Keratinocyte (primary cell): Measurements from ENCODE around the gene TTC28. TPM values are rescaled to one million over a fixed set of nuclear protein-coding genes. Genes with fewer than 3 reads are reported as not detected.

ENCODE experiments used
- DNase-seq: peaks from one replicate; pipeline ENCODE4 v3.0.0-alpha.2; 2011; ENCODE audit warnings: low read depth, missing footprints, low spot score
- FAIRE-seq: peaks from 2 replicates; lab custom pipeline; 2011; peaks lifted over from hg19 to GRCh38; lab: Jason Lieb, UNC
- H2AFZ ChIP-seq: 2 replicates; pipeline ENCODE4 v1.6.0; 2012; ENCODE audit warnings: low read length, control low read depth, inconsistent platforms; ENCODE audit not compliant: control insufficient read depth
- H3K27ac ChIP-seq: 2 replicates; pipeline ENCODE4 v1.5.1; 2011; ENCODE audit warnings: low read length; ENCODE audit not compliant: control insufficient read depth, insufficient read depth
- H3K27me3 ChIP-seq: 3 replicates; pipeline ENCODE4 v1.6.0; 2011; ENCODE audit warnings: low read length; ENCODE audit not compliant: control insufficient read depth, insufficient read depth; ENCODE audit errors: extremely low read depth
- H3K36me3 ChIP-seq, 2 experiments: 2 replicates in 1 of 2; 3 replicates in 1 of 2; pipeline ENCODE4 v1.5.1; 2011; ENCODE audit warnings: low read length in 2 of 2, mild to moderate bottlenecking in 1 of 2; ENCODE audit not compliant: control insufficient read depth in 2 of 2, insufficient read depth in 2 of 2; ENCODE audit errors: extremely low read depth in 1 of 2
- H3K4me1 ChIP-seq: 3 replicates; pipeline ENCODE4 v1.5.1; 2011; ENCODE audit warnings: low read length; ENCODE audit not compliant: control insufficient read depth, insufficient read depth; ENCODE audit errors: extremely low read depth
- H3K4me2 ChIP-seq: 3 replicates; pipeline ENCODE4 v1.6.0; 2011; ENCODE audit warnings: low read depth, low read length; ENCODE audit not compliant: control insufficient read depth, insufficient read depth; ENCODE audit errors: extremely low read depth
- H3K4me3 ChIP-seq, 3 experiments: fragments of 200-600 bp in 1 of 3; sonication (generic) in 1 of 3; 2 replicates in 2 of 3; 3 replicates in 1 of 3; pipeline ENCODE4 v1.5.1; 2011 to 2016; ENCODE audit warnings: low read length in 3 of 3, mild to moderate bottlenecking in 3 of 3, control low read depth in 2 of 3, inconsistent platforms in 1 of 3, low read depth in 1 of 3, mixed read lengths in 1 of 3, mixed run types in 1 of 3, moderate library complexity in 1 of 3; ENCODE audit not compliant: control insufficient read depth in 2 of 3, insufficient read depth in 2 of 3; ENCODE audit errors: extremely low read depth in 1 of 3
- H3K79me2 ChIP-seq: 2 replicates; pipeline ENCODE4 v1.6.0; 2012; ENCODE audit warnings: low read length; ENCODE audit not compliant: control insufficient read depth, insufficient read depth
- H3K9ac ChIP-seq: 3 replicates; pipeline ENCODE4 v1.6.0; 2011; ENCODE audit warnings: low read length; ENCODE audit not compliant: control insufficient read depth, insufficient read depth; ENCODE audit errors: extremely low read depth
- H3K9me1 ChIP-seq: 3 replicates; pipeline ENCODE4 v1.6.0; 2011; ENCODE audit warnings: low read length; ENCODE audit not compliant: control insufficient read depth, insufficient read depth; ENCODE audit errors: extremely low read depth
- H3K9me3 ChIP-seq: 2 replicates; pipeline ENCODE4 v1.5.1; 2012; ENCODE audit warnings: low read depth, low read length; ENCODE audit not compliant: control insufficient read depth
- H4K20me1 ChIP-seq: 3 replicates; pipeline ENCODE4 v1.6.0; 2011; ENCODE audit warnings: low read length; ENCODE audit not compliant: control insufficient read depth, insufficient read depth; ENCODE audit errors: extremely low read depth
- CTCF ChIP-seq, 3 experiments: IDR thresholded peaks in 1 of 3; conservative IDR thresholded peaks in 1 of 3; optimal IDR thresholded peaks in 1 of 3; 2 replicates in 2 of 3; 3 replicates in 1 of 3; pipeline versions ENCODE3 to v1.5.1; 2011; ENCODE audit warnings: low read length in 3 of 3, mild to moderate bottlenecking in 3 of 3, moderate library complexity in 2 of 3, control low read depth in 1 of 3, inconsistent platforms in 1 of 3; ENCODE audit not compliant: insufficient read depth in 2 of 3; ENCODE audit errors: extremely low read depth in 1 of 3
- EZH2 ChIP-seq: IDR thresholded peaks from one replicate; pipeline ENCODE4 v1.6.1; 2012; ENCODE audit warnings: inconsistent platforms, mild to moderate bottlenecking, low read length, moderate library complexity
- dilution Hi-C: fragments of 300-500 bp; cut with MboI; formaldehyde crosslinking; loops from one replicate; pipeline ENCODE4 v1.7.0; 2020; ENCODE audit warnings: low sequenced_read_pairs; ENCODE audit not compliant: extremely low pct_ligation_motif_present
- polyA plus RNA-seq, 5 experiments: library from polyadenylated mRNA; depleted of rRNA in 3 of 5; stranded (reverse) in 3 of 5; stranded (forward) in 1 of 5; unstranded in 1 of 5; fragments of >200 nt; gene quantifications; 1 replicate in 1 of 5; 2 replicates in 3 of 5; 3 replicates in 1 of 5; pipeline versions ENCODE4 v1.2.1 to v1.2.3, GENCODE V29; 2011 to 2012; ENCODE audit warnings: missing spikeins in 2 of 5, low read depth in 1 of 5, low replicate concordance in 1 of 5

TTC28 gene
- polyA plus RNA-seq, 1 donor (not counting 4 experiments of a cell fraction or from before 2014, with no cell fraction given), result 0.66 TPM

- Histone ChIP-seq H2AFZ (peak overlapping the region; percentile 88), H3K27ac (peak overlapping the region; percentile 29), H3K36me3 (no peaks in the 10 kb centered on the region), H3K4me1 (peaks cover 15% of the 10 kb centered on the region), H3K4me2 (peak overlapping the region; percentile 95), H3K79me2 (no peaks in the 10 kb centered on the region), H3K9me3 (no peaks in the 10 kb centered on the region), H3K27me3 (no peaks in the 10 kb centered on the region), H3K9me1 (no peaks in the 10 kb centered on the region), H3K9ac (peak overlapping the region; percentile 72), H3K4me3 (peak overlapping the region; percentile 49 to 83 (median 80)), H4K20me1 (no peaks in the 10 kb centered on the region)
- TF ChIP-seq CTCF (optimal IDR thresholded peaks at IDR 0.05 in 1 of 3, IDR thresholded peaks at IDR 0.05 in 1 of 3, conservative IDR thresholded peaks at IDR 0.05 in 1 of 3; ENCODE audit: extremely low read depth in 1 of 3, insufficient read depth in 2 of 3, low read length in 3 of 3) (no peak), EZH2 (no peak)
- dilution Hi-C loops, result no loop called here
- DNase-seq, result no peak
- FAIRE-seq, result peak; percentile 83
These were observed 236.1 kb downstream of the TTC28 start for GRCh38 chr22:28443526-28443876.

- Histone ChIP-seq H3K4me3 (peak overlapping the region; percentile 49 to 83 (median 80)), H3K36me3 (no peaks in the 10 kb centered on the region), H3K9me3 (no peaks in the 10 kb centered on the region), H3K27me3 (no peaks in the 10 kb centered on the region), H3K79me2 (no peaks in the 10 kb centered on the region), H3K27ac (peak overlapping the region; percentile 29), H3K9ac (peak overlapping the region; percentile 72), H3K9me1 (no peaks in the 10 kb centered on the region), H3K4me2 (peak overlapping the region; percentile 95), H4K20me1 (no peaks in the 10 kb centered on the region), H2AFZ (peak overlapping the region; percentile 88), H3K4me1 (peaks cover 15% of the 10 kb centered on the region)
- dilution Hi-C loops, result no loop called here
- FAIRE-seq, result no peak
- TF ChIP-seq EZH2, result no peak
- TF ChIP-seq CTCF (optimal IDR thresholded peaks at IDR 0.05 in 1 of 3, IDR thresholded peaks at IDR 0.05 in 1 of 3, conservative IDR thresholded peaks at IDR 0.05 in 1 of 3; ENCODE audit: extremely low read depth in 1 of 3, insufficient read depth in 2 of 3, low read length in 3 of 3), result no peak
- DNase-seq, result no peak
These were observed 236.7 kb downstream of the TTC28 start for GRCh38 chr22:28442711-28443525.
